ENCODE measurements around the gene ASCL5. TPM values are rescaled to one million over a fixed set of nuclear protein-coding genes. Genes with fewer than 3 reads are reported as not detected.

The ASCL5 gene
- total and polyA plus RNA-seq, 2 experiments from 2014 or later = not detected

DNA sequence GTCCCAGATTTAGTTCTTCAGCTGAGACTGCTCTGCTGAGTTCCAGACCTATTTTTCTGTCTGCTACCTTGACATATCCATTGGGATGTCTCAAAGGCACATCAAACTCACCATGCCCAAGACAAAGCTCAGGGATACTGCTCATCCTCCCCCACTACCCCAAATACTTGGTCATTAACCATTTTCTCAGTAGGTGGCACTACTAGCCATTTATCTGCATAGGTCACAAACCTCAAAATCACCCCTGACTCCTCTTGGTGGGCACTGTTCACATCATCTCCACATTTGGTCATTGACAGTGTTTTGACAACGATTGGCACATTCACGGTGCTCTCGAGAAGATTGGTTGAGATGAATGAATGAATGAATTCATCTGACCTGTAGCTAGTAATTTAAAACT, 46.8 kb downstream of the ASCL5 start:
- TF ChIP-seq EZH2 (IDR thresholded peaks at IDR 0.05; ENCODE audit: borderline replicate concordance) = no peak
- TF ChIP-seq EZH2phosphoT487 (IDR thresholded peaks at IDR 0.05; ENCODE audit: low read depth, severe bottlenecking, unreplicated experiment) = no peak
- TF ChIP-seq, protein P1, sequence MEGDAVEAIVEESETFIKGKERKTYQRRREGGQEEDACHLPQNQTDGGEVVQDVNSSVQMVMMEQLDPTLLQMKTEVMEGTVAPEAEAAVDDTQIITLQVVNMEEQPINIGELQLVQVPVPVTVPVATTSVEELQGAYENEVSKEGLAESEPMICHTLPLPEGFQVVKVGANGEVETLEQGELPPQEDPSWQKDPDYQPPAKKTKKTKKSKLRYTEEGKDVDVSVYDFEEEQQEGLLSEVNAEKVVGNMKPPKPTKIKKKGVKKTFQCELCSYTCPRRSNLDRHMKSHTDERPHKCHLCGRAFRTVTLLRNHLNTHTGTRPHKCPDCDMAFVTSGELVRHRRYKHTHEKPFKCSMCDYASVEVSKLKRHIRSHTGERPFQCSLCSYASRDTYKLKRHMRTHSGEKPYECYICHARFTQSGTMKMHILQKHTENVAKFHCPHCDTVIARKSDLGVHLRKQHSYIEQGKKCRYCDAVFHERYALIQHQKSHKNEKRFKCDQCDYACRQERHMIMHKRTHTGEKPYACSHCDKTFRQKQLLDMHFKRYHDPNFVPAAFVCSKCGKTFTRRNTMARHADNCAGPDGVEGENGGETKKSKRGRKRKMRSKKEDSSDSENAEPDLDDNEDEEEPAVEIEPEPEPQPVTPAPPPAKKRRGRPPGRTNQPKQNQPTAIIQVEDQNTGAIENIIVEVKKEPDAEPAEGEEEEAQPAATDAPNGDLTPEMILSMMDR (IDR thresholded peaks at IDR 0.05; ENCODE audit: poor library complexity) = no peak
- 92% methylated on average over 3 of the region's 3 CpGs for WGBS (ENCODE audit: low lambda C conversion rate, missing lambda C conversion rate)
- Histone ChIP-seq H2AFZ (no peak overlapping the region), H3K79me2 (no peaks in the 10 kb centered on the region), H3K4me3 (no peak overlapping the region), H3K27me3 (no peaks in the 10 kb centered on the region), H3K4me1 (ENCODE audit: insufficient read depth) (no peaks in the 10 kb centered on the region), H3K27ac (no peak overlapping the region), H4K20me1 (ENCODE audit: insufficient read depth, poor library complexity, severe bottlenecking) (no peaks in the 10 kb centered on the region), H3K9me3 (ENCODE audit: low read depth) (no peaks in the 10 kb centered on the region), H3K4me2 (no peak overlapping the region), H3K9me2 (replicated peaks; ENCODE audit: insufficient read depth) (no peaks in the 10 kb centered on the region), H3K36me3 (replicated peaks; ENCODE audit: insufficient read depth, low read depth) (no peaks in the 10 kb centered on the region)
- DNase-seq (ENCODE audit: low spot score) = no peak

DNA sequence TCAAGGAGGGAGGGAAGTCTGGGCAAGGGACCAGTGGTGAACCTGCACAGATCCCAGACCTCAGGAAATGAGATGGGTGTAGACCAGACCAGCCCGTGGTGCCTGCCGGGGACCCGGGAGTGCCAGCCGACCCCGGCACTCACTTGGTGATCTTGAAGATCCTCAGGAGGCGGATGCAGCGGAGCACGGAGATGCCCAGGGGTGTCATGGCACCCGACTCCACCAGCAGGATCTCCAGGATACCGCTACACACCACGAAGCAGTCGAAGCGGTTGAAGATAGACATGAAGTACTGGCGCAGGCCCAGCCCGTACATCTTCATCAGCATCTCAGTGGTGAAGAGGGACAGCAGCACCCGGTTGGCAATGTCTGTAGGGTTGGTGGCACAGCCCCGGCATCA, 49.2 kb downstream of the ASCL5 start:
- Histone ChIP-seq H3K27me3 (no peaks in the 10 kb centered on the region), H3K27ac (no peak overlapping the region), H4K20me1 (ENCODE audit: insufficient read depth, poor library complexity, severe bottlenecking) (no peaks in the 10 kb centered on the region), H3K9me3 (ENCODE audit: low read depth) (no peaks in the 10 kb centered on the region), H3K9me2 (replicated peaks; ENCODE audit: insufficient read depth) (no peaks in the 10 kb centered on the region), H3K79me2 (no peaks in the 10 kb centered on the region), H3K36me3 (replicated peaks; ENCODE audit: insufficient read depth, low read depth) (no peaks in the 10 kb centered on the region), H2AFZ (no peak overlapping the region), H3K4me3 (no peak overlapping the region), H3K4me1 (ENCODE audit: insufficient read depth) (no peaks in the 10 kb centered on the region), H3K4me2 (no peak overlapping the region)
- no peak for TF ChIP-seq EZH2 (IDR thresholded peaks at IDR 0.05; ENCODE audit: borderline replicate concordance)
- TF ChIP-seq, protein P1 (IDR thresholded peaks at IDR 0.05; ENCODE audit: poor library complexity) = no peak
- TF ChIP-seq EZH2phosphoT487 (IDR thresholded peaks at IDR 0.05; ENCODE audit: low read depth, severe bottlenecking, unreplicated experiment) = no peak
- 96% methylated on average over 17 of the region's 17 CpGs for WGBS (ENCODE audit: low lambda C conversion rate, missing lambda C conversion rate)
- DNase-seq (ENCODE audit: low spot score) = no peak

DNA sequence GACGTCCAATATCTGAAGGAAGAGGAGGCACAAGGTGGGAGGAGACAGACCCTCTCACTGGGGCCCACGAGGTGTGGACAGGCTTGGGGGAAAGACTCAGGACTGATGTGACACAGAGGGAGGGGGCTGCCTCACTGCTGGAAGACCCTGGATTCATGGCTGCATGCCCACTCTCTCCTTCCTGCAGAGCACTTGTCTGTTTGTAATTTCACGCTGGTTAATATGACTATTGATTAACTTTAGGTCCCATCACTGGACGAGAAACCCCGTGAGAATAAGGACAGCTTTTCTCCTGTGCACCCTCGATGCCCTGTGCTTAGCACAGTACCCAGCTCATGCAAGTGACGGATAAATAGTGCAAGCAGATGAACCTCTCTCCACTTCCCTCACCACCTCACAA, 49.9 kb downstream of the ASCL5 start:
- Histone ChIP-seq H3K9me3 (ENCODE audit: low read depth) (no peaks in the 10 kb centered on the region), H3K36me3 (replicated peaks; ENCODE audit: insufficient read depth, low read depth) (no peaks in the 10 kb centered on the region), H2AFZ (no peak overlapping the region), H3K4me3 (no peak overlapping the region), H3K4me1 (ENCODE audit: insufficient read depth) (no peaks in the 10 kb centered on the region), H3K27me3 (no peaks in the 10 kb centered on the region), H3K27ac (no peak overlapping the region), H3K4me2 (no peak overlapping the region), H4K20me1 (ENCODE audit: insufficient read depth, poor library complexity, severe bottlenecking) (no peaks in the 10 kb centered on the region), H3K79me2 (no peaks in the 10 kb centered on the region), H3K9me2 (replicated peaks; ENCODE audit: insufficient read depth) (no peaks in the 10 kb centered on the region)
- WGBS (ENCODE audit: low lambda C conversion rate, missing lambda C conversion rate) = 78% methylated on average over 7 of the region's 7 CpGs
- TF ChIP-seq, protein P1 (IDR thresholded peaks at IDR 0.05; ENCODE audit: poor library complexity) = no peak
- TF ChIP-seq EZH2phosphoT487 (IDR thresholded peaks at IDR 0.05; ENCODE audit: low read depth, severe bottlenecking, unreplicated experiment) = no peak
- no peak for TF ChIP-seq EZH2 (IDR thresholded peaks at IDR 0.05; ENCODE audit: borderline replicate concordance)
- DNase-seq (ENCODE audit: low spot score) = no peak

DNA sequence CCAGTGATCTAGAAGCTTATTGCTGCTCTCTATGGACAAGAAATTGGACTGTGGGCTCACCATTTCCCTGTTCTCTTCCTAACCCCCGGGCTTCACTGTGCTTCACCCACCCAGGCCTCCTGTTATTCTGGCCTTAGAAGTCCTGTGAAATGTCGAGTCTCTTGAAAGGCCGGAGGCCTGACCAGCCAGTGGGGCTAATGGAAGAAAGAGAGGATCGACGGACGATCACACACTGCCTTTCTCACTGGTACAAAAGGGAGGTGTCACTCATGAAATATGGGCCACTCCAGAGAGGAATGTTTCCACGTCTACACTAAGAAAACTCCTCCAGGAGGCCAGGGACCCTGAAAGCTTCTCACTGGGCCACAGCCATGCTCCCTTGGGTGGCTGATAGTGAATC, 50.9 kb downstream of the ASCL5 start:
- no peak for DNase-seq (ENCODE audit: low spot score)
- Histone ChIP-seq H3K27me3 (no peaks in the 10 kb centered on the region), H4K20me1 (ENCODE audit: insufficient read depth, poor library complexity, severe bottlenecking) (no peaks in the 10 kb centered on the region), H3K4me3 (no peak overlapping the region), H3K4me2 (no peak overlapping the region), H3K36me3 (replicated peaks; ENCODE audit: insufficient read depth, low read depth) (no peaks in the 10 kb centered on the region), H3K79me2 (no peaks in the 10 kb centered on the region), H2AFZ (no peak overlapping the region), H3K9me3 (ENCODE audit: low read depth) (no peaks in the 10 kb centered on the region), H3K4me1 (ENCODE audit: insufficient read depth) (no peaks in the 10 kb centered on the region), H3K9me2 (replicated peaks; ENCODE audit: insufficient read depth) (no peaks in the 10 kb centered on the region), H3K27ac (no peak overlapping the region)
- TF ChIP-seq EZH2 (IDR thresholded peaks at IDR 0.05; ENCODE audit: borderline replicate concordance) (no peak), EZH2phosphoT487 (IDR thresholded peaks at IDR 0.05; ENCODE audit: low read depth, severe bottlenecking, unreplicated experiment) (no peak)
- TF ChIP-seq, protein P1 (IDR thresholded peaks at IDR 0.05; ENCODE audit: poor library complexity) = no peak
- 65% methylated on average over 7 of the region's 7 CpGs for WGBS (ENCODE audit: low lambda C conversion rate, missing lambda C conversion rate)
